HEK293T (cell line): ENCODE measurements around the gene PRLH.

Source experiments
- ARNT ChIP-seq: fragments of 450-650 bp; IDR thresholded peaks from 2 replicates; pipeline ENCODE4 v1.6.1; 2017; ENCODE audit warnings: mild to moderate bottlenecking
- BHLHE40 ChIP-seq: fragments of 450-650 bp; IDR thresholded peaks from 2 replicates; pipeline ENCODE4 v1.6.1; 2016; ENCODE audit warnings: mild to moderate bottlenecking, moderate library complexity, borderline replicate concordance
- CTBP1 ChIP-seq: fragments of 450-650 bp; IDR thresholded peaks from 2 replicates; pipeline ENCODE4 v1.6.1; 2016; ENCODE audit warnings: borderline replicate concordance
- FOXK2 ChIP-seq: fragments of 450-650 bp; IDR thresholded peaks from 2 replicates; pipeline ENCODE4 v1.6.1; 2016; ENCODE audit warnings: mild to moderate bottlenecking
- FOXM1 ChIP-seq: fragments of 450-650 bp; IDR thresholded peaks from 2 replicates; pipeline ENCODE4 v1.6.1; 2017; ENCODE audit warnings: mild to moderate bottlenecking, borderline replicate concordance
- HDGF ChIP-seq: fragments of 450-650 bp; IDR thresholded peaks from 2 replicates; pipeline ENCODE4 v1.6.1; 2017; ENCODE audit warnings: antibody characterized with exemption, borderline replicate concordance
- L3MBTL2 ChIP-seq: fragments of 450-650 bp; conservative IDR thresholded peaks from 2 replicates; pipeline ENCODE4 v1.6.1; 2016; ENCODE audit warnings: mild to moderate bottlenecking
- NFRKB ChIP-seq: fragments of 450-650 bp; IDR thresholded peaks from 2 replicates; pipeline ENCODE4 v1.6.1; 2016; ENCODE audit warnings: mild to moderate bottlenecking, moderate library complexity
- PKNOX1 ChIP-seq: fragments of 450-650 bp; IDR thresholded peaks from 2 replicates; pipeline ENCODE4 v1.6.1; 2016
- SP1 ChIP-seq: fragments of 450-650 bp; IDR thresholded peaks from 2 replicates; pipeline ENCODE4 v1.6.1; 2017
- SUZ12 ChIP-seq: fragments of 450-650 bp; IDR thresholded peaks from 2 replicates; pipeline ENCODE4 v1.6.1; 2016; ENCODE audit warnings: mild to moderate bottlenecking
- ZNF384 ChIP-seq: fragments of 450-650 bp; IDR thresholded peaks from 2 replicates; pipeline ENCODE4 v1.6.1; 2016

GRCh38 chr2:237535385-237536082 lies 30.8 kb upstream of the PRLH start:
- TF ChIP-seq BHLHE40 (no peak), ARNT (no peak), FOXK2 (no peak), ZNF384 (no peak), PKNOX1 (no peak), SP1 (no peak), CTBP1 (no peak), NFRKB (no peak), FOXM1 (no peak), L3MBTL2 (no peak), SUZ12 (no peak), HDGF (no peak)
